ENCODE measurements around the gene IL21R. TPM values are rescaled to one million over a fixed set of nuclear protein-coding genes. Genes with fewer than 3 reads are reported as not detected.

The IL21R gene
- total and polyA plus RNA-seq, 2 donors (not counting 1 experiment from before 2014, with no cell fraction given): 28.5 to 32.1 TPM

DNA sequence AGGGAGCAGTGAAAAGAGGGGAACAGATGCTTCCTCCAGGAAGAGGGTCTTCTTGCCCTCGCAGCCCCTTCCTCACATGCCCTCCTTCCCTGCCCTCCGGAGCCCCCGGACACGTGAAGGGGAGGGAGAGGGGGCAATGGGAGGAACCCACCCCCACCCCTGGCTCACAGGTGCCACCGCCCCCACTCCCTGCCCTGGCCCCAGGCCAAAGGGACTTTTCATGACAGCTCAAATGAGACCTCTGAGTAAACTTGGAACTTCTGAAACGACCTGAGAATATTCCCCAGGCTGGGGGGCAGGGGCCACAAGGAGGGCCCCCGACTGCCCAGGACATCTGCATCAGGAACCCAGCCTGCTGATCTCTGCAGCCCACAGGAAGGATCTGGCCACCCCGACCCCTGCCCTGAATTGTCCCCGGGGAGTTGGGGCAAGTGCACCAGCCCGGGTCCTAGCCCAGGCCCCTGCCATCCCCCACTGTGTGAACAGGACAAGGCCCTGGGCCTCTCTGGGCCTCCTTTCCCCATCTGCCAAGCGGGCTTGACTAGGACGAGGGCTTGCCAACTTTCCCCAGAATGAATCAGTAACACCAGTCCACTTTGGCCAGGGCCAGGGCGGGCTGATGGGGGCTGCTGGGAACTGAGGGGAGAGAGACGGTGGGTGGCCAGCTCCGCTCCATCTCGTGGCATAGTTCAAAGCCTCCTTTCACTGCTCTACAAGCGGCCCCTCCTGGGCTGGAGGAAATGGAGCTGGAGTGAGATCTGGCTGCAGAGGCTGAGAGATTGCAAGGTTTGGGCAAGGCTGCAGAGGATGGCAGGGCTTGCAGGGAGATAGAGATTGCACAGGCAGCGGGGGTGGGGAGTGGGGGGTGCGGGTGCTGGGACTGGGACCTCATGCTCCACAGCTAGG lies 3.8 kb downstream of the IL21R start:
- H3K27me3 Mint-ChIP-seq: no peaks in the 10 kb centered on the region
- Histone ChIP-seq H3K4me3 (ENCODE audit: control extremely low read depth in 1 of 5, extremely low read depth in 1 of 5, insufficient read depth in 1 of 5, low read depth in 2 of 5, low read length in 4 of 5) (peak overlapping the region in 4 of 5 experiments; percentile 11 to 90 (median 61)), H3K4me2 (replicated peaks; ENCODE audit: low read depth, low read length, poor library complexity, severe bottlenecking) (peak overlapping the region; percentile 88), H3K27ac (ENCODE audit: low read length in 2 of 2) (peak overlapping the region; percentile 58 to 90), H3K27me3 (replicated peaks in 1 of 4; ENCODE audit: control extremely low read depth in 1 of 4, control insufficient read depth in 3 of 4, insufficient read depth in 4 of 4, low read length in 3 of 4) (no peaks in the 10 kb centered on the region), H4K20me1 (ENCODE audit: control insufficient read depth, insufficient read depth, low read length, poor library complexity, severe bottlenecking) (peaks cover 43% of the 10 kb centered on the region), H3K36me3 (replicated peaks in 1 of 2; ENCODE audit: control extremely low read depth in 1 of 2, control insufficient read depth in 1 of 2, extremely low read depth in 1 of 2, insufficient read depth in 2 of 2, low read length in 1 of 2) (peaks cover 0 to 21% of the 10 kb centered on the region in 2 experiments), H2AFZ (ENCODE audit: insufficient read depth, low read depth, low read length, poor library complexity, severe bottlenecking) (no peak overlapping the region), H3K9me3 (ENCODE audit: control extremely low read depth in 1 of 3, control insufficient read depth in 2 of 3, insufficient read depth in 1 of 3, low read length in 2 of 3) (no peaks in the 10 kb centered on the region), H3K4me1 (ENCODE audit: control insufficient read depth in 2 of 2, insufficient read depth in 2 of 2, low read length in 2 of 2) (peaks cover 81 to 86% of the 10 kb centered on the region in 2 donors), H3K79me2 (ENCODE audit: control insufficient read depth, insufficient read depth, low read length) (peaks cover 86% of the 10 kb centered on the region), H3K9ac (ENCODE audit: low read length) (peak overlapping the region; percentile 6)
- ATAC-seq (ENCODE audit: low read depth): no peak
- intact Hi-C loops (cut with micrococcal nuclease): loop anchor here (1.0 to 10.0 kb wide), 2 partner anchors 9 to 91 kb away; partner anchors contain the start of gene IL4R
- peak; percentile 43 for DNase-seq
- H3K9me3 Mint-ChIP-seq (ENCODE audit: insufficient read depth): no peaks in the 10 kb centered on the region
- ChIA-PET CTCF (interaction anchor here (0.9 to 2.7 kb wide), 7 partner anchors 14 to 202 kb away, joined by 3 to 14 read pairs (median 3); partner anchors contain the start of gene KDM8), POLR2A (interaction anchor here (0.7 to 1.5 kb wide), 4 partner anchors 16 to 174 kb away, joined by 3 to 6 read pairs (median 3); no protein-coding TSS in a partner anchor)
- H3K4me3 Mint-ChIP-seq: peak overlapping the region; percentile 47
- 36% methylated on average over 10 of the region's 19 CpGs for WGBS (ENCODE audit: insufficient coverage)
- TF ChIP-seq, protein P1, sequence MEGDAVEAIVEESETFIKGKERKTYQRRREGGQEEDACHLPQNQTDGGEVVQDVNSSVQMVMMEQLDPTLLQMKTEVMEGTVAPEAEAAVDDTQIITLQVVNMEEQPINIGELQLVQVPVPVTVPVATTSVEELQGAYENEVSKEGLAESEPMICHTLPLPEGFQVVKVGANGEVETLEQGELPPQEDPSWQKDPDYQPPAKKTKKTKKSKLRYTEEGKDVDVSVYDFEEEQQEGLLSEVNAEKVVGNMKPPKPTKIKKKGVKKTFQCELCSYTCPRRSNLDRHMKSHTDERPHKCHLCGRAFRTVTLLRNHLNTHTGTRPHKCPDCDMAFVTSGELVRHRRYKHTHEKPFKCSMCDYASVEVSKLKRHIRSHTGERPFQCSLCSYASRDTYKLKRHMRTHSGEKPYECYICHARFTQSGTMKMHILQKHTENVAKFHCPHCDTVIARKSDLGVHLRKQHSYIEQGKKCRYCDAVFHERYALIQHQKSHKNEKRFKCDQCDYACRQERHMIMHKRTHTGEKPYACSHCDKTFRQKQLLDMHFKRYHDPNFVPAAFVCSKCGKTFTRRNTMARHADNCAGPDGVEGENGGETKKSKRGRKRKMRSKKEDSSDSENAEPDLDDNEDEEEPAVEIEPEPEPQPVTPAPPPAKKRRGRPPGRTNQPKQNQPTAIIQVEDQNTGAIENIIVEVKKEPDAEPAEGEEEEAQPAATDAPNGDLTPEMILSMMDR (IDR thresholded peaks at IDR 0.05): no peak
- TF ChIP-seq EZH2 (IDR thresholded peaks at IDR 0.05; ENCODE audit: borderline replicate concordance, insufficient read depth, low read depth, low read length, poor library complexity, severe bottlenecking): no peak
- peaks cover 86% of the 10 kb centered on the region for H3K4me1 Mint-ChIP-seq
- peak overlapping the region; percentile 74 for H3K27ac Mint-ChIP-seq
